Measurements from ENCODE around the gene WDR5.

WDR5 gene

DNA sequence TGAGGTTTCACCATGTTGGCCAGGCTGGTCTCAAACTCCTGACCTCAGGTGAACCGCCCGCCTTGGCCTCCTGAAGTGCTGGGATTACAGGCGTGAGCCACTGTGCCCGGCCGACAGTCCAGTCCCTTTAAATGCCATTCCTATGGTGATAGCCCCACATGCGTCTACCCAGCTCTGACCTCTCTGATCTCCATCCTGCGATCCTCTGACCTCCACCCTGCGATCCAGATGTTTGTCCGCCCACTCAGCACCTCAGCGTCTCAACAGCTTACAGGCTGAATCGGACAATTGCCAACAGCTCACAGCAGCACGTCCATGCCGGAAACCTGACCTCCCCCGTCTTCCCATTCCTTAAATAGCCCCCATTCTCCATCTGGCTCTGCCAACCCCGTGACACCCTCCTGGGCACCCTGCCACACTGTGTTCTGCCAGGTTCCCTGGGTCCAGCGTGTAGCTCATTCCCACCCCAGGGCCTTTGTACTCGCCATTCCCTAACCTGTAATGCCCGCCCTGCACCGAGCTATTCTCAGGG is 72.5 kb downstream of the WDR5 start:
- Histone ChIP-seq H3K9me3 (ENCODE audit: low read depth, low read length) (no peaks in the 10 kb centered on the region), H3K9ac (ENCODE audit: insufficient read length) (no peak overlapping the region), H3K27ac (no peak overlapping the region), H3K36me3 (ENCODE audit: insufficient read depth, low read length) (no peaks in the 10 kb centered on the region), H3K4me3 (no peak overlapping the region)
- TF ChIP-seq EZH2 (IDR thresholded peaks at IDR 0.05) (no peak), FOXP2 (optimal IDR thresholded peaks at IDR 0.05; ENCODE audit: control extremely low read depth, extremely low read length, insufficient read depth) (no peak), POLR2AphosphoS5 (IDR thresholded peaks at IDR 0.05; ENCODE audit: borderline replicate concordance, low read depth, low read length) (no peak)
- DNase-seq (ENCODE audit: low read depth, low spot score) = no peak

DNA sequence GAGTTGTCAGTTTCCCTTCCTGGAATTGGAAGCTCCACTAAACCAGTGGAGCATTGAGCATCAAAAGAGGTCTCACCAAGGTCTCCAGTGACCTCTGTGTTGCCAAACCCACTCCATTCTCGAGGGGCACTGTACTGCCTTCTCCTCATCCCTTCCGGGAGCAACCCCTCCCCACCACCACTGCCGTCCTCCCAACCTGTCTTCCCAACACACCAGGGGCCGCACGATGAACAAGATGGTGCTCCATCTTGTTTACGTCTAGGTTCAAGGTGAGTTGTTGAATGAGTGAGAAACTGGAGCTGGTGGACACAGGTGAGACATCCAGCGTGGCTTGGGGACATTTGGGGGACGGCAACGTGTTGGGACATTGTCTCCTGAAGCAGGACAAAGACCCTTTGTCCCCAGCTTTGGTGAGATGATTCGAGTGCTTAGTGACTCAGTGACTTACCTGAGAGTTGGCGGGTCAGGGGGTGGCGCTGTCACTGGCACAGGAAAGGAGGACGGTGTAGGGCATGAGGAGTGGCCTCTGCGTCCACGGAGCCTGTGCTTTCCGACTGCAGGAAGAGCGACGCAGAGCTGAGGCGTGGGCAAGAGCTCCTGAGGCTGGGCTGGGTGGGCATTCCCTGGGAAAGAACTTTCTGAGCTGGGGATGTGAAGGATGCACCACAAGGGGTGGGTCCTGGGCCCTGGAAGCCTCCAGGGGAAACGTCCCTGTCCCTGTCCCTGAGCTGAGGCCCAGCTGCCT is 73.3 kb downstream of the WDR5 start:
- Histone ChIP-seq H3K4me3 (no peak overlapping the region), H3K9me3 (ENCODE audit: low read depth, low read length) (no peaks in the 10 kb centered on the region), H3K9ac (ENCODE audit: insufficient read length) (no peak overlapping the region), H3K36me3 (ENCODE audit: insufficient read depth, low read length) (no peaks in the 10 kb centered on the region), H3K27ac (no peak overlapping the region)
- DNase-seq (ENCODE audit: low read depth, low spot score) = no peak
- TF ChIP-seq EZH2 (IDR thresholded peaks at IDR 0.05) (no peak), FOXP2 (optimal IDR thresholded peaks at IDR 0.05; ENCODE audit: control extremely low read depth, extremely low read length, insufficient read depth) (no peak), POLR2AphosphoS5 (IDR thresholded peaks at IDR 0.05; ENCODE audit: borderline replicate concordance, low read depth, low read length) (no peak)

All from SK-N-MC (cell line).